HG02798 (cell line): ENCODE measurements around the gene AGAP3.

ENCODE experiments used
- ATAC-seq: cut with Tn5 transposase; IDR thresholded peaks from one replicate; pipeline ENCODE4 v1.9.1; 2021; ENCODE audit warnings: mild to moderate bottlenecking; ENCODE audit not compliant: unreplicated experiment, poor library complexity

AGAP3 gene

GRCh38 chr7:151086802-151087244, 548 bp downstream of the AGAP3 start:
- ATAC-seq, result no peak

GRCh38 chr7:151087245-151088018, 1.2 kb downstream of the AGAP3 start:
- ATAC-seq, result peak; percentile 28

GRCh38 chr7:151088019-151088855, 2.0 kb downstream of the AGAP3 start:
- ATAC-seq, result no peak

- no peak for ATAC-seq
These were observed 2.8 kb downstream of the AGAP3 start for GRCh38 chr7:151088856-151089699.

- no peak for ATAC-seq
These were observed 3.8 kb downstream of the AGAP3 start for GRCh38 chr7:151089893-151090730.

- no peak for ATAC-seq
These were observed 4.7 kb downstream of the AGAP3 start for GRCh38 chr7:151091003-151091402.

- ATAC-seq, result peak; percentile 36
These were observed 5.2 kb downstream of the AGAP3 start for GRCh38 chr7:151091431-151091830.

GRCh38 chr7:151091988-151092387, 5.7 kb downstream of the AGAP3 start:
- no peak for ATAC-seq

- no peak for ATAC-seq
These were observed 7.5 kb downstream of the AGAP3 start for GRCh38 chr7:151093748-151094147.

- ATAC-seq, result no peak
These were observed 8.4 kb downstream of the AGAP3 start for GRCh38 chr7:151094675-151095074.

GRCh38 chr7:151095123-151095797, 9.0 kb downstream of the AGAP3 start:
- ATAC-seq, result no peak

- no peak for ATAC-seq
These were observed 9.7 kb downstream of the AGAP3 start for GRCh38 chr7:151095828-151096475.

GRCh38 chr7:151099486-151100211, 13.4 kb downstream of the AGAP3 start:
- no peak for ATAC-seq

- ATAC-seq, result no peak
These were observed 14.6 kb downstream of the AGAP3 start for GRCh38 chr7:151100921-151101320.

- no peak for ATAC-seq
These were observed 15.5 kb downstream of the AGAP3 start for GRCh38 chr7:151101621-151102396.

- no peak for ATAC-seq
These were observed 16.7 kb downstream of the AGAP3 start for GRCh38 chr7:151102991-151103390.

- no peak for ATAC-seq
These were observed 17.7 kb downstream of the AGAP3 start for GRCh38 chr7:151103973-151104372.
